ENCODE results near the gene NDE1.
A peak's percentile ranks its signal among the peaks of the same experiment; 100 is the strongest.

Gene NDE1

GRCh38 chr16:15741207-15741871 lies 91.3 kb downstream of the NDE1 start:
- no peak for DNase-seq

- DNase-seq: no peak
Measured at GRCh38 chr16:15742716-15743115, 92.7 kb downstream of the NDE1 start.

DNA sequence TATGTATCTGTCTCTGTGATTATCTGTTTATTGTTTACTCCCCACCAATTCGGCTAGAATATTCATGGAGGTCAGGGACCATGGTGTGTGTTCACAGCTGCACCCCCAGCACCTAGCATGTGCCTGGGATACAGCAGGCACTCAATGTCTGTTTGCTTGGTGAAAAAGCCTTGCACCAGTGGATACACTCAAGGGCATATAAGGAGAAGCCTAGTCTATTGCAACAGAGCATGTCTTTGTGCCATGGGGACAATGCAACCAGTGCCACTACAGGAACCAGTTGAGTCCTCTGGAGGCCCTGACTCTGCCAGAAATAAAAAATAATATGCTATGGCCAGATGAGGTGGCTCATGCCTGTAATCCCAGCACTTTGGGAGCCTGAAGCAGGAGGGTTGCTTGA lies 93.6 kb downstream of the NDE1 start:
- no peak for DNase-seq

DNA sequence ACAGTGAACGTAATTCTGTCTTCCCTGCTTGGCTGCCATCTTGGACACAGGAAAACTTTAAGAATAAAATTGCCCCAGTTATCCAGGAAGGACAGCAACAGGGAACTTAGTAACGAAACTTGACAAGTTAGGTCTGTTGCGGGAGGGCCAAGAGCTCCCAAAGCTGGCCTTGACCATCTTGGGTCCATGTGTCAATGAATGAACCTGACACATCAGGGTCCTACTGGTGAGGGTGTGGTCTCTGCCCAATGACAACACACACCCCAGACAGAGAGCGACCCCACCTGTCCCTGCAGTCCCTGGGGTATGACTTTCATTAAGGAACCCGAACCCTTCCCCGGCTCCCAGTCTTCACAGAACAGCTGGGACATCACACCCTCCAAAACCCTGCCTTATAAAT lies 96.3 kb downstream of the NDE1 start:
- DNase-seq: no peak

DNA sequence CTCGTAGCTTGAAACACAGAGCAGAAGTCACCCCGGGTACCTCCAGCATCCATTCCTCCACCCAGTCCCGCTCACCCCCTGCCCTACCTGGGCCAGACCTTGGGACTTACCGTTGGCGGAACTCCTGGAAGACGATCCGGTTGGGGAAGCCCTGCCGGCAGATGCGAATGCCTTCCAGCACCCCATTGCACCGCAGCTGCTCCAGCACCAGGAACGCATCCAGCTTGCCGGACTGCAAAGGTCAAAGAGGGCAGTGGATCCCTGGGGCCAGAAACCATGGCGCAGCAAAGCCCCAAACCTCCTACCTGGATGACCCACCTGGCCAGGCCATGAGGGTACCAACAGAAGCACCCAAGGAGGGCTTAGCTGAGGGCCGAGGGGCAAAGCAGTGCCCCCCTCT lies 97.9 kb downstream of the NDE1 start:
- DNase-seq: no peak

- DNase-seq: no peak
Measured at GRCh38 chr16:15748654-15749053, 98.6 kb downstream of the NDE1 start.

DNA sequence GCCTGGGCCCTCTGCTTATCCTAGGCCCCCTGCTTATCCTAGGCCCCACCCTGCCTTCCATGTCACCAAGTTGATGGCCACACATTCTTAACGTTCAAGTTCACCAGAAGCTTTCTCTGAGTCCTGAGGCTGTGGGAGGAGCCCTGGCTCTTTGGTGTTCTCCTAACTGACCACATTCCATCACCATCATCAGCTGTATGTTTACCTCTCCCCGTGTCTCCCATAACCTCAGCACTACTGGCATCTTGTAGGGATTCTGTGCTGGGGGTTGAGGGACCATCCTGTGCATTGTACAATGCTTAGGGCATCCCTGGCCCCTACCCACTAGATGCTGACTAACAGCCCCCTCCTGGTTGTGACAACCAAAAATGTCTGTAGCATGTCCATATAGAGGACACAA lies 99.3 kb downstream of the NDE1 start:
- DNase-seq: no peak

DNA sequence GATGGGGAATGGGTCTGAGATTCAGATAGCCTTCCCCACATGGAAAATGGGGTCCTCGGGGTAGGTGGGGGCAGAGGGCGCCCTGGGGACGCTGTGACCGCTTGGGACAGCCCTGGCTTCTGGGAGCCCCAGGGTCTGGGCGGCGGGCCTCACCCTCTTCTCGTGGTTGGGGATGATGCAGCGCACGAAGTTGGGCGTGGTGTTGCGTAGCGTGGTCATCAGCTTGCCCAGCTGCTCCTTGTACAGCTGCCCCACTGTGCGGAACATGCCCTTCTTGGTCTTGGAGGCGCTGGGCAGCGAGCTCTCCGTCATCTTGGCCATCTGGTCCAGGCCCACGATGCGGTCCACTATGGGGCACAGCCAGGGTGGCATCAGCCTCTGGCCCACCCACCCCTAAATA lies 99.9 kb downstream of the NDE1 start:
- DNase-seq: no peak

GRCh38 chr16:15751940-15752339 lies 101.9 kb downstream of the NDE1 start:
- no peak for DNase-seq

- no peak for DNase-seq
Measured at GRCh38 chr16:15752717-15753488, 102.9 kb downstream of the NDE1 start.

DNA sequence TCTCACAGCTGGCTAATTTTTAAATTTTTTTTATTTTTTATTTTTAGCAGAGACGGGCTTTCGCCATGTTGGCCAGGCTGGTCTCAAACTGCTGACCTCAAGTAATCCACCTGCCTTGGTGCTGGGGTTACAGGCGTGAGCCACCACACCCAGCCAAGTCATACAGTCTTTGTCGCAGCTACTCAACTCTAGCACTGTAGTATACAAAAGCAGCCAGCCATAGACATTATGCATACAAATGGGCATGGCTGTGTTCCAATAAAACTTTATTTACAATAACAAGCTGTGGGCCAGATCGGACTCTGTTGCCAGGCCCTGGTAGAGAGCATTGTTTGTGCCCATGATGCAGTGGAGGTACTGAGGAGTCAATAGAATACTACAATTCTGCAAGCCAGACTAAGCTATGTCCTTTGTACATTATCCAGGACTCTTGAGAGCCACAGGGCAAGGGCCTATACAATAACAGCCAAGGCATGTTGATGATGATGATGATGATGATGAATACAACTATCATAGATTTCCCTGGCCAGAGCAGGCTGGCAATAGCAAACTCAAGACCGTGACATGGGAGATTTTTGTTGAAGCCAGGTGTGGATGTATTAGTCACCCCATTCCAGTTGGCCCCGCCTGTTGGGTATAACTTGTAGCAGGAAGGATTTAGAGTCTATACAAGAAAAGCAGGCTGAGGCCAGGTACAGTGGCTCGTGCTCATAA lies 104.9 kb downstream of the NDE1 start:
- DNase-seq: no peak

- no peak for DNase-seq
Measured at GRCh38 chr16:15757077-15757386, 107.0 kb downstream of the NDE1 start.

DNA sequence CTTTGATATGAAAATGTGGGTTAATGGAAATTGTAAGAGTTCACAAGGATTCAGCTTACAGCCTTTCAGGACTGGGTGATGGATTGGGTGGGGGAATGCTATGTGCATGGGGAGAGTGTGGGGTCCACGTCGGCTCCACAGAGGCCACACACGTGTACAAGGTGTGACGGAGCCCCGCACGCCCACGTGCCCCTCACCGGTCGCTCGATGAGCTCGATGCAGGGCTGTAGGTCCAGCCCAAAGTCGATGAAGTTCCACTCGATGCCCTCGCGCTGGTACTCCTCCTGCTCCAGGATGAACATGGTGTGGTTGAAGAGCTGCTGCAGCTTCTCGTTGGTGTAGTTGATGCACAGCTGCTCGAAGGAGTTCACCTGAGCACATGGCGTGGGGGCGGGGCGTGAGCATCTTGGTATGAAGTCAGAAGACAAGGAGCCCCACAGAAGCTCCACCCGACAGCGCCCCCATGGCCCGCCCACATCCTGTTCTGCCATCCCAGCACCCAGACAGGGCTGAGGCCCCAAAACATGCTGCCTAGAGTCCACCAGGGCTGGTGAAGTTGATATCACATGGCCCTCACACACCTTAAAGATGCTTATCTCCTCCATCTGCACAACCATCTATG lies 107.7 kb downstream of the NDE1 start:
- DNase-seq: no peak

DNA sequence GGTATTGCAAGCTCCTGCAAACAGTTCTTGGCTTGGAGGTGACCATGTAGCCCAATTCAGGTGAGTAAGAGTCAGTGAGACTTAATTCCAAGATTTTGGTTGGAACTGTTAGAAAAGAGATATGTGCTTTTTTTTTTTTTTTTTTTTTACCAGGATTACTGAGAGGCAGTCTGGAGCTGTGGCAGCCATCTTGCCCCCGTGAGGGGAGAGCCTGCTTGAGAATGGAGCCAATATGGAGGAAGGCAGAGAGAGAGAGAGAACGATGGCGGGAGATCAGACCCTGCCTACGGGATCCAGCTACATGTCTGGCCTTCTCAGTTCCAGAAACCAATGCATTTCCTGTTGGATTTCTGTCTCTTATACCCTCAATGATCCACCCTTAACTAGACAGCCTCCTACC lies 109.0 kb downstream of the NDE1 start:
- no peak for DNase-seq

DNA sequence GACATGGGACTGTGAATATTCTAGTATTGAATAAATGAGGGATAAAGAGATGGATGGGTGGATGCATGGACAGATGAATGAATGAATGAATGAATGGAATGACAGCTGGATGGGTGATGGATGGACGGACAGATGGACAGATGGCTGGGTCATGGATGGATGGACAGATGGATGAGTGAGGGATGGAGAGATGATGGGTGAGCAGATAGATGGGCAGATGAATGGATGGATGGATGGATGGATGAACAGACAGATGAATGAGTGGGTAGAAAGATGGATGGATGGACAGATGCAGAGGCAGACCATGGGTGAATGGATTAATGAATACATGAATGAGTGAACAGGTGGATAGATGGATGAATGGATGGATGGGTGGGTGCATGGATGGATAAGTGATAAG lies 110.1 kb downstream of the NDE1 start:
- no peak for DNase-seq

GRCh38 chr16:15764112-15764511 lies 114.1 kb downstream of the NDE1 start:
- DNase-seq: no peak

GRCh38 chr16:15765116-15765515 lies 115.1 kb downstream of the NDE1 start:
- DNase-seq: no peak

DNA sequence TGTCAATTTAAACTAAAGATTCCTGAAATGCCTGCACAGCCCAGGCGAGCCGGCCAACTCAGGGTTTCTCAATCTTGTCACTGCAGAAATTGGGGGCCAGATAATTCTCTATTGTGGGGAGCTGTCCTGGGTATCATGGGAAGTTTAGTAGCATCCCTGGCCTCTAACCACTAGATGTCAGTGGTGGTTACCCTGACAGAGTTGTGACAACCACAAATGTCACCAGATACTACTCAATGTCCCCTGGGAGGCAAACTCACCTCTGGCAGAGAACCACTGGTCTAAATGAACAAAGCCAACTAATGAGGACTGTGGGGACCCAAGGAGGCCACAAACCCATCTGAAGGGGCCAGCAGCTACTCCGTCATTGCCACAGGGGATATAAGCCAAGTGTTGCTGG lies 115.8 kb downstream of the NDE1 start:
- DNase-seq: peak; percentile 48

GRCh38 chr16:15766918-15767317 lies 116.9 kb downstream of the NDE1 start:
- DNase-seq: no peak

DNA sequence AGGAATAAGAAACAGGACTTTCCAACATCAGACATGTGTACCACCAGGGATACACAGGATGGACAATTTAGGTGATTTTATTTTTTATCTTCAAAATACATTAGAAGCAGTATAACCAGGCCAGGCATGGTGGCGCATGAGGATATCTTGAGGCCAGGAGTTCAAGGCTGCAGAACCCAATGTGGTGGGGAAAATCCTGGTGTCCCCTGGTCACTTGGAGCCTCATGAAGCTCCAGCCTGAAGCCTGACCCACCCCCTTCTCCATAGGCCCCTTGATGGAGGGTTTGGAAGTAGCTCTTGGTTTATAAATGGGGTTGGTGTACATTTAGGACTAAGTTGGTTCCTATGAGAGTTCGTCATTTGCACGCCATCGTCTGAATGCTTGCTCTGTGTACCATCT lies 118.2 kb downstream of the NDE1 start:
- DNase-seq: no peak

DNA sequence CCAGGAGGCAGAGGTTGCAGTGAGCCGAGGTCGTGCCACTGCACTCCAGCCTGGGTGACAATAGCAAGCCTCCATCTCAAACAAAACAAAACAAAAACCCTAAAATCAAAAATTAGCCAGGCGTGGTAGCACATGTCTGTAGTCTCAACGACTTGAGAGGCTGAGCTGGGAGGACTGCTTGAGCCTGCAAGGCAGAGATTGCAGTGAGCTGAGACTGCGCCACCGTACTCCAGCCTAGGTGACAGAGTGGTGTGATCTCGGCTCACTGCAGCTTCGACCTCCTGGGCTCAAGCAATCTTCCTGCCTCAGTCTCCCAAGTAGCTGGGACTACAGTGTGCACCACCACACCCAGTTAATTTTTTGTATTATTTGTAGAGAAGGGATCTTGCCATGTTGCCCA lies 119.2 kb downstream of the NDE1 start:
- DNase-seq: no peak

DNA sequence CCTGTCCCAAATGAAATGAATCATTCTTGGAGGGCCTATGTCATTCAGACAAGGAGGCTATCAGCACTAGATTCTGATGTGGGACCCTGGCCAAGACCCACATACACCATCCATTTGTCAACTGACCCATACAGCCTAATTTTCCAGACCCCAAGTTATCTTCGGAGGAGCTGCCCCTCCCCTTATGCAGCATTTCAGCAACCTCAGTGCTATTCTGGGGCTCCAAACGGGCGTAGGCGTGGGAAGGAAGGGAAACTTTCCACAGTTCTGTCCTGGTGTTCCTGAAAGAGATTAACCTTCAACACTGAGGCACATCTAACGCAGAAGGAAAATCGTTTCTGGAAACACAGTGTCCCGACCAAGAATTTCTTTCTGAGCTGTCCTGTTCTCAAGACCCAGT lies 120.1 kb downstream of the NDE1 start:
- no peak for DNase-seq

- DNase-seq: no peak
Measured at GRCh38 chr16:15770512-15770911, 120.5 kb downstream of the NDE1 start.

GRCh38 chr16:15771694-15772093 lies 121.6 kb downstream of the NDE1 start:
- no peak for DNase-seq

All from CD4-positive, alpha-beta T cell treated with Interleukin-12 subunit alpha and Interleukin-12 subunit beta, for 1 hour (primary cell).